HCT116 (cell line): Measurements from ENCODE around the gene PPP1R3E. TPM values are rescaled to one million over a fixed set of nuclear protein-coding genes. Genes with fewer than 3 reads are reported as not detected.
A peak's percentile ranks its signal among the peaks of the same experiment; 100 is the strongest.
"Not testable (repeated sequence)": the region's sequence is repeated elsewhere in the genome, so short reads cannot be mapped to it uniquely, and the experiment has no call there.

Experiments used
- ATAC-seq: fragments of 200-7000 bp; cut with Tn5 transposase; 2 replicates; pipeline ENCODE4 v1.9.1; 2020; ENCODE audit warnings: mild to moderate bottlenecking, moderate library complexity
- BruUV-seq: library from RNA; stranded (reverse); fragments of 400-500 nt; replicated peaks from 2 replicates; lab custom pipeline; 2021; lab: Mats Ljungman, UMichigan
- CTCF ChIA-PET: fragments of 300-600 bp; sonication (Branson Sonifier 250); formaldehyde crosslinking; loops from one replicate; lab custom pipeline; 2021; ENCODE audit warnings: antibody characterized with exemption; lab: Charles Lee
- POLR2A ChIA-PET: fragments of 300-600, 350-600 bp; sonication (Branson Sonifier 250); formaldehyde crosslinking; loops from one replicate; lab custom pipeline; 2021; ENCODE audit warnings: antibody characterized with exemption; lab: Charles Lee
- RAD21 ChIA-PET, 2 experiments: fragments of 300-600 bp; sonication (Branson Sonifier 250); formaldehyde crosslinking; loops; one replicate each; lab custom pipeline; 2023; ENCODE audit warnings: low total read pairs in 2 of 2; ENCODE audit not compliant: uncharacterized antibody in 2 of 2, unreplicated experiment in 2 of 2, low non-redundant PET in 1 of 2; lab: Charles Lee
- DNase-seq: peaks from one replicate; pipeline ENCODE4 v3.0.0-alpha.2; 2010; ENCODE audit warnings: low read depth, low spot score
- H2AFZ ChIP-seq: fragments of 200-600 bp; shearing (Covaris generic), sonication (generic); 2 replicates; pipeline ENCODE4 v1.6.1; 2017; ENCODE audit warnings: low read depth, mixed run types, mixed read lengths, antibody characterized with exemption, low read length; ENCODE audit not compliant: poor library complexity, severe bottlenecking
- H3K27ac ChIP-seq: 2 replicates; pipeline ENCODE4 v1.5.1; 2012; ENCODE audit warnings: low read depth, low read length
- H3K27me3 ChIP-seq: fragments of 200-600 bp; sonication (generic); 2 replicates; pipeline ENCODE4 v1.6.1; 2016; ENCODE audit warnings: mixed run types, low read length, mixed read lengths; ENCODE audit not compliant: insufficient read depth
- H3K36me3 ChIP-seq, 2 experiments: fragments of 200-500 bp in 1 of 2; fragments of 200-600 bp in 1 of 2; sonication (Bioruptor generic) in 1 of 2; sonication (generic) in 1 of 2; 2 replicates each; pipeline versions ENCODE4 v1.5.1 to v1.6.1; 2014 to 2016; ENCODE audit warnings: low read length in 2 of 2, inconsistent platforms in 1 of 2, mixed read lengths in 1 of 2, mixed run types in 1 of 2; ENCODE audit not compliant: insufficient read depth in 2 of 2, control insufficient read depth in 1 of 2
- H3K4me1 ChIP-seq, 2 experiments: fragments of 200-600 bp in 1 of 2; sonication (generic) in 1 of 2; 2 replicates each; pipeline versions ENCODE4 v1.5.1 to v1.6.1; 2012 to 2017; ENCODE audit warnings: low read length in 2 of 2, inconsistent platforms in 1 of 2, mild to moderate bottlenecking in 1 of 2, mixed read lengths in 1 of 2, mixed run types in 1 of 2, moderate library complexity in 1 of 2; ENCODE audit not compliant: insufficient read depth in 2 of 2, control insufficient read depth in 1 of 2
- H3K4me2 ChIP-seq: fragments of 200-600 bp; sonication (generic); 2 replicates; pipeline ENCODE4 v1.6.1; 2017; ENCODE audit warnings: mixed run types, low read length, mixed read lengths
- H3K4me3 ChIP-seq, 2 experiments: fragments of 200-600 bp in 1 of 2; sonication (generic) in 1 of 2; replicated peaks in 1 of 2; 2 replicates each; pipeline ENCODE4 v1.5.1; 2011 to 2016; ENCODE audit warnings: low read length in 2 of 2, control low read depth in 1 of 2, low read depth in 1 of 2, mild to moderate bottlenecking in 1 of 2, mixed read lengths in 1 of 2, mixed run types in 1 of 2
- H3K79me2 ChIP-seq: fragments of 200-600 bp; sonication (generic); 2 replicates; pipeline ENCODE4 v1.6.1; 2017; ENCODE audit warnings: mild to moderate bottlenecking, mixed run types, low read length, moderate library complexity, mixed read lengths; ENCODE audit not compliant: insufficient read depth
- H3K9ac ChIP-seq: fragments of 200-600 bp; sonication (generic); 2 replicates; pipeline ENCODE4 v1.6.1; 2016; ENCODE audit warnings: low read length, mixed read lengths
- H3K9me2 ChIP-seq: fragments of 200-600 bp; sonication (generic), shearing (Covaris generic); 2 replicates; pipeline ENCODE4 v1.6.1; 2017; ENCODE audit warnings: mixed run types, mild to moderate bottlenecking, moderate library complexity; ENCODE audit not compliant: insufficient read depth
- H3K9me3 ChIP-seq, 2 experiments: fragments of 200-500 bp in 1 of 2; fragments of 200-600 bp in 1 of 2; sonication (Bioruptor generic) in 1 of 2; sonication (generic) in 1 of 2; 2 replicates each; pipeline ENCODE4 v1.6.1; 2014 to 2017; ENCODE audit warnings: low read length in 2 of 2, mixed read lengths in 2 of 2, inconsistent platforms in 1 of 2, low read depth in 1 of 2, mild to moderate bottlenecking in 1 of 2, mixed run types in 1 of 2, moderate library complexity in 1 of 2; ENCODE audit not compliant: control insufficient read depth in 1 of 2, insufficient read depth in 1 of 2
- H4K20me1 ChIP-seq: fragments of 200-600 bp; sonication (generic), shearing (Covaris generic); 2 replicates; pipeline ENCODE4 v1.6.1; 2017; ENCODE audit warnings: mixed run types, mild to moderate bottlenecking, moderate library complexity; ENCODE audit not compliant: insufficient read depth
- CBX3 ChIP-seq: IDR thresholded peaks from 2 replicates; pipeline ENCODE4 v1.6.1; 2012; ENCODE audit warnings: low read depth
- CEBPB ChIP-seq: IDR thresholded peaks from 2 replicates; pipeline ENCODE4 v1.6.1; 2012; ENCODE audit warnings: low read depth
- CTCF ChIP-seq, 3 experiments: fragments of 200-600 bp in 1 of 3; sonication (generic) in 1 of 3; IDR thresholded peaks in 2 of 3; conservative IDR thresholded peaks in 1 of 3; 2 replicates each; pipeline ENCODE4 v1.5.1; 2012 to 2017; ENCODE audit warnings: low read depth in 2 of 3, low read length in 2 of 3, antibody characterized with exemption in 1 of 3, borderline replicate concordance in 1 of 3, control low read depth in 1 of 3, mild to moderate bottlenecking in 1 of 3, mixed read lengths in 1 of 3, mixed run types in 1 of 3, moderate library complexity in 1 of 3; ENCODE audit not compliant: insufficient read depth in 1 of 3
- EZH2 ChIP-seq: fragments of 200-600 bp; sonication (generic); IDR thresholded peaks from 2 replicates; pipeline ENCODE4 v1.6.1; 2017; ENCODE audit warnings: antibody characterized with exemption, mixed run types
- EZH2phosphoT487 ChIP-seq: fragments of 200-600 bp; IDR thresholded peaks from 2 replicates; pipeline ENCODE4 v1.6.1; 2018; ENCODE audit warnings: antibody characterized with exemption, borderline replicate concordance
- FOSL1 ChIP-seq: IDR thresholded peaks from 2 replicates; pipeline ENCODE4 v1.6.1; 2012; ENCODE audit warnings: low read depth
- POLR2AphosphoS5 ChIP-seq: IDR thresholded peaks from 2 replicates; pipeline ENCODE4 v1.6.1; 2011; ENCODE audit warnings: mild to moderate bottlenecking, low read depth, low read length, moderate library complexity
- RAD21 ChIP-seq: IDR thresholded peaks from 2 replicates; pipeline ENCODE4 v1.6.1; 2012; ENCODE audit warnings: low read depth, mild to moderate bottlenecking
- SIN3A ChIP-seq: IDR thresholded peaks from 2 replicates; pipeline ENCODE4 v1.6.1; 2012; ENCODE audit warnings: low read depth
- SRF ChIP-seq: IDR thresholded peaks from 2 replicates; pipeline ENCODE4 v1.6.1; 2012; ENCODE audit warnings: low read depth
- TCF7L2 ChIP-seq: IDR thresholded peaks from 2 replicates; pipeline ENCODE4 v1.7.0; 2011; ENCODE audit warnings: borderline replicate concordance, inconsistent platforms; ENCODE audit not compliant: insufficient read depth, insufficient read length; ENCODE audit errors: extremely low read depth
- ZNF274 ChIP-seq: fragments of 200-500 bp; sonication (Bioruptor generic); IDR thresholded peaks from 2 replicates; pipeline ENCODE4 v1.6.1; 2014; ENCODE audit warnings: mild to moderate bottlenecking, low read depth, low read length, inconsistent platforms
- intact Hi-C: fragments of 100-400 bp; cut with micrococcal nuclease; formaldehyde crosslinking; loops from 2 replicates; pipeline ENCODE4 v1.10.0; 2022
- total RNA-seq: library from RNA; stranded (reverse); gene quantifications from one replicate; pipeline ENCODE4 v1.2.1, GENCODE V29; 2021; ENCODE audit not compliant: unreplicated experiment
- TF ChIP-seq, protein P1 (sequence below): IDR thresholded peaks from 2 replicates; pipeline ENCODE4 v1.6.1; 2012; ENCODE audit warnings: low read depth
- TF ChIP-seq, protein P2 (sequence below): IDR thresholded peaks from 2 replicates; pipeline ENCODE4 v1.6.1; 2012

The PPP1R3E gene
- total RNA-seq, 1 experiment from 2014 or later: 5.6 TPM

- ATAC-seq, H3K9me3 ChIP-seq, H2AFZ ChIP-seq, H3K9ac ChIP-seq, intact Hi-C loops, RAD21 ChIA-PET, H4K20me1 ChIP-seq, H3K27ac ChIP-seq, H3K36me3 ChIP-seq, H3K27me3 ChIP-seq, POLR2A ChIA-PET, BruUV-seq, H3K79me2 ChIP-seq, H3K4me3 ChIP-seq, H3K9me2 ChIP-seq, DNase-seq: not testable (repeated sequence)
- Histone ChIP-seq H3K4me2 (peak overlapping the region; percentile 33; the same call in 1 of the 2 replicates), H3K4me1 (peaks cover 3 to 23% of the 10 kb centered on the region in 2 experiments; a peak in 2 of 4 replicates)
- CTCF ChIA-PET: interaction anchor here (1.6 kb wide), 1 partner anchor 23 kb away, joined by 4 read pairs; no protein-coding TSS in a partner anchor
Measured at GRCh38 chr14:23277928-23278327, 24.7 kb downstream of the PPP1R3E start.

GRCh38 chr14:23277189-23277588 lies 25.5 kb downstream of the PPP1R3E start:
- no peak for DNase-seq
- no peaks in the 10 kb centered on the region for H3K9me2 ChIP-seq
- H3K9me3 ChIP-seq: no peaks in the 10 kb centered on the region
- POLR2A ChIA-PET: no interaction called here
- RAD21 ChIA-PET: interaction anchor here in 1 of 2 experiments (1.4 kb wide), 1 partner anchor 44 kb away, joined by 3 read pairs; the partner anchor contains the start of gene PABPN1
- no peaks in the 10 kb centered on the region for H4K20me1 ChIP-seq
- no TSS peak for BruUV-seq
- peaks cover 3 to 23% of the 10 kb centered on the region in 2 experiments; a peak in 2 of 4 replicates for H3K4me1 ChIP-seq
- ATAC-seq: no peak
- H3K27me3 ChIP-seq: no peaks in the 10 kb centered on the region
- CTCF ChIA-PET: no interaction called here
- H2AFZ ChIP-seq: no peak overlapping the region
- TF ChIP-seq TCF7L2: no peak
- no peak for TF ChIP-seq RAD21
- no peak for TF ChIP-seq EZH2
- TF ChIP-seq SRF: no peak
- TF ChIP-seq, protein P1, sequence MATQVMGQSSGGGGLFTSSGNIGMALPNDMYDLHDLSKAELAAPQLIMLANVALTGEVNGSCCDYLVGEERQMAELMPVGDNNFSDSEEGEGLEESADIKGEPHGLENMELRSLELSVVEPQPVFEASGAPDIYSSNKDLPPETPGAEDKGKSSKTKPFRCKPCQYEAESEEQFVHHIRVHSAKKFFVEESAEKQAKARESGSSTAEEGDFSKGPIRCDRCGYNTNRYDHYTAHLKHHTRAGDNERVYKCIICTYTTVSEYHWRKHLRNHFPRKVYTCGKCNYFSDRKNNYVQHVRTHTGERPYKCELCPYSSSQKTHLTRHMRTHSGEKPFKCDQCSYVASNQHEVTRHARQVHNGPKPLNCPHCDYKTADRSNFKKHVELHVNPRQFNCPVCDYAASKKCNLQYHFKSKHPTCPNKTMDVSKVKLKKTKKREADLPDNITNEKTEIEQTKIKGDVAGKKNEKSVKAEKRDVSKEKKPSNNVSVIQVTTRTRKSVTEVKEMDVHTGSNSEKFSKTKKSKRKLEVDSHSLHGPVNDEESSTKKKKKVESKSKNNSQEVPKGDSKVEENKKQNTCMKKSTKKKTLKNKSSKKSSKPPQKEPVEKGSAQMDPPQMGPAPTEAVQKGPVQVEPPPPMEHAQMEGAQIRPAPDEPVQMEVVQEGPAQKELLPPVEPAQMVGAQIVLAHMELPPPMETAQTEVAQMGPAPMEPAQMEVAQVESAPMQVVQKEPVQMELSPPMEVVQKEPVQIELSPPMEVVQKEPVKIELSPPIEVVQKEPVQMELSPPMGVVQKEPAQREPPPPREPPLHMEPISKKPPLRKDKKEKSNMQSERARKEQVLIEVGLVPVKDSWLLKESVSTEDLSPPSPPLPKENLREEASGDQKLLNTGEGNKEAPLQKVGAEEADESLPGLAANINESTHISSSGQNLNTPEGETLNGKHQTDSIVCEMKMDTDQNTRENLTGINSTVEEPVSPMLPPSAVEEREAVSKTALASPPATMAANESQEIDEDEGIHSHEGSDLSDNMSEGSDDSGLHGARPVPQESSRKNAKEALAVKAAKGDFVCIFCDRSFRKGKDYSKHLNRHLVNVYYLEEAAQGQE: no peak
- no peak for TF ChIP-seq CBX3
- no peak for TF ChIP-seq POLR2AphosphoS5
- no peak for TF ChIP-seq CTCF (IDR thresholded peaks at IDR 0.05 in 2 of 3, conservative IDR thresholded peaks at IDR 0.05 in 1 of 3; ENCODE audit: borderline replicate concordance in 1 of 3, insufficient read depth in 1 of 3, low read depth in 2 of 3, low read length in 2 of 3)
- no peak for TF ChIP-seq FOSL1
- TF ChIP-seq, protein P2, sequence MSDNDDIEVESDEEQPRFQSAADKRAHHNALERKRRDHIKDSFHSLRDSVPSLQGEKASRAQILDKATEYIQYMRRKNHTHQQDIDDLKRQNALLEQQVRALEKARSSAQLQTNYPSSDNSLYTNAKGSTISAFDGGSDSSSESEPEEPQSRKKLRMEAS: no peak
- TF ChIP-seq EZH2phosphoT487: no peak
- no peak for TF ChIP-seq CEBPB
- TF ChIP-seq ZNF274: no peak
- TF ChIP-seq SIN3A: no peak
- no peaks in the 10 kb centered on the region for H3K79me2 ChIP-seq
- H3K27ac ChIP-seq: no peak overlapping the region
- no peak overlapping the region for H3K4me3 ChIP-seq
- no peak overlapping the region for H3K9ac ChIP-seq
- intact Hi-C loops: no loop called here
- no peaks in the 10 kb centered on the region; a peak in 1 of 4 replicates for H3K36me3 ChIP-seq
- H3K4me2 ChIP-seq: no peak overlapping the region
